ENCODE measurements around the gene KAT14.

GRCh38 chr20:18154342-18154741 is 16.7 kb downstream of the KAT14 start:
- no peak for TF ChIP-seq EZH2 (IDR thresholded peaks at IDR 0.05; ENCODE audit: borderline replicate concordance, low read depth, low read length, severe bottlenecking)
- TF ChIP-seq CTCF (IDR thresholded peaks at IDR 0.05; ENCODE audit: borderline replicate concordance, extremely low read depth, low read length, poor library complexity, severe bottlenecking): no peak

Measured in DND-41 (cell line).